ENCODE data around the gene PARD3B. TPM values are rescaled to one million over a fixed set of nuclear protein-coding genes. Genes with fewer than 3 reads are reported as not detected.

Gene PARD3B
- total and polyA plus RNA-seq, 2 of the 4 experiments (the other 2 are of a cell fraction): 3.3 to 15.6 TPM

- Histone ChIP-seq H4K8ac (ENCODE audit: low read depth in 2 of 2, low read length in 2 of 2) (no peak overlapping the region), H4K91ac (ENCODE audit: insufficient read depth, low read depth, low read length) (no peak overlapping the region), H2AFZ (replicated peaks; ENCODE audit: low read length, poor library complexity) (no peak overlapping the region), H3K18ac (ENCODE audit: low read depth, low read length) (no peak overlapping the region), H3K4ac (ENCODE audit: low read depth, low read length) (no peak overlapping the region), H2BK5ac (ENCODE audit: low read depth, low read length, poor library complexity, severe bottlenecking) (no peak overlapping the region), H3K27ac (ENCODE audit: insufficient read depth, low read length) (no peak overlapping the region), H4K20me1 (ENCODE audit: insufficient read depth, low read length) (peaks cover 4% of the 10 kb centered on the region; the same call in 1 of the 2 replicates), H3K79me1 (ENCODE audit: low read depth in 1 of 2, low read length in 2 of 2) (peaks cover 7 to 19% of the 10 kb centered on the region in 2 experiments), H3K9me3 (ENCODE audit: control insufficient read depth, insufficient read depth, low read length) (no peaks in the 10 kb centered on the region), H2BK15ac (ENCODE audit: low read depth, low read length) (no peak overlapping the region), H3K36me3 (ENCODE audit: control insufficient read depth, insufficient read depth, low read length) (no peaks in the 10 kb centered on the region), H3K4me3 (ENCODE audit: insufficient read depth, low read depth, low read length) (no peak overlapping the region), H2BK120ac (ENCODE audit: low read depth, low read length) (no peak overlapping the region), H3K9ac (ENCODE audit: low read depth, low read length) (no peak overlapping the region), H3K23ac (ENCODE audit: low read depth, low read length) (no peak overlapping the region), H3K56ac (ENCODE audit: extremely low read depth, insufficient read depth, low read length) (no peak overlapping the region), H4K5ac (ENCODE audit: low read depth, low read length) (no peak overlapping the region), H2BK20ac (ENCODE audit: low read depth, low read length) (no peak overlapping the region), H3K14ac (replicated peaks; ENCODE audit: low read depth, low read length) (no peak overlapping the region), H3K4me1 (ENCODE audit: control insufficient read depth, insufficient read depth, low read length) (no peaks in the 10 kb centered on the region), H2AK9ac (replicated peaks; ENCODE audit: low read depth, low read length, poor library complexity) (no peak overlapping the region), H3K4me2 (ENCODE audit: low read depth, low read length) (no peak overlapping the region), H2AK5ac (ENCODE audit: low read depth, low read length) (no peak overlapping the region), H3K27me3 (ENCODE audit: control insufficient read depth, insufficient read depth, low read length) (no peaks in the 10 kb centered on the region), H3K9me1 (ENCODE audit: insufficient read depth, low read length) (peaks cover 6% of the 10 kb centered on the region)
- dilution Hi-C loops (cut with HindIII; ENCODE audit: low sequenced_read_pairs, unreplicated experiment) (no loop called here), in situ Hi-C loops (cut with MboI; ENCODE audit: low sequenced_read_pairs) (loop anchor here (25.0 kb wide), 1 partner anchor 513 kb away; no protein-coding TSS in a partner anchor), intact Hi-C loops (cut with micrococcal nuclease) (no loop called here)
- no TSS peak for BruUV-seq (replicated peaks)
- TF ChIP-seq CTCF (conservative IDR thresholded peaks at IDR 0.05; ENCODE audit: low read depth, low read length) (no peak), MAZ (IDR thresholded peaks at IDR 0.05; ENCODE audit: borderline replicate concordance, low read depth, low read length) (no peak), POLR2A (IDR thresholded peaks at IDR 0.05; ENCODE audit: low read depth, low read length) (no peak), RFX5 (IDR thresholded peaks at IDR 0.05; ENCODE audit: low read depth, low read length) (no peak)
- ChIA-PET POLR2A (ENCODE audit: unreplicated experiment) (no interaction called here), CTCF (no interaction called here)
- WGBS, 2 experiments (ENCODE audit: extremely low coverage in 2 of 2, insufficient read length in 1 of 2): no CpG with 5 or more reads among the region's 4 CpGs
- ATAC-seq (ENCODE audit: low read depth) (no peak), DNase-seq (no peak)
These were observed 305.3 kb downstream of the PARD3B start for GRCh38 chr2:204850581-204850980.
